ENCODE data around the gene EML4.

The EML4 gene

GRCh38 chr2:42189235-42189566 lies 20.0 kb downstream of the EML4 start:
- Histone ChIP-seq H3K27ac (ENCODE audit: low read length) (no peak overlapping the region), H2AFZ (ENCODE audit: low read length) (no peak overlapping the region), H3K9me3 (replicated peaks; ENCODE audit: insufficient read depth, low read length) (no peaks in the 10 kb centered on the region), H3K79me2 (ENCODE audit: low read length) (peaks cover 99% of the 10 kb centered on the region), H4K20me1 (ENCODE audit: insufficient read depth, low read length) (peaks cover 15% of the 10 kb centered on the region; the same call in 1 of the 2 replicates), H3K9ac (ENCODE audit: low read length) (no peak overlapping the region), H3K27me3 (replicated peaks; ENCODE audit: insufficient read depth, low read length) (no peaks in the 10 kb centered on the region), H3K4me2 (ENCODE audit: low read depth, low read length) (no peak overlapping the region), H3K4me1 (ENCODE audit: low read length) (peaks cover 7% of the 10 kb centered on the region; the same call in 1 of the 2 replicates), H3K9me2 (replicated peaks; ENCODE audit: insufficient read depth, low read length) (no peaks in the 10 kb centered on the region), H3K4me3 (ENCODE audit: low read length) (no peak overlapping the region), H3F3A (ENCODE audit: insufficient read depth, low read length) (peaks cover 5% of the 10 kb centered on the region; the same call in 1 of the 2 replicates), H3K36me3 (replicated peaks; ENCODE audit: insufficient read depth, low read length) (no peaks in the 10 kb centered on the region)
- no peak for DNase-seq
- no peak for TF ChIP-seq EZH2phosphoT487 (IDR thresholded peaks at IDR 0.05; ENCODE audit: low read length)
- no peak for TF ChIP-seq CTCF (IDR thresholded peaks at IDR 0.05; ENCODE audit: low read length)
- TF ChIP-seq EZH2 (optimal IDR thresholded peaks at IDR 0.05; ENCODE audit: low read depth, low read length) = no peak

GRCh38 chr2:42190191-42190590 lies 21.0 kb downstream of the EML4 start:
- no peaks in the 10 kb centered on the region for H3K9me3 ChIP-seq (replicated peaks; ENCODE audit: insufficient read depth, low read length)
- DNase-seq = no peak
- H3K27ac ChIP-seq (ENCODE audit: low read length) = no peak overlapping the region
- peaks cover 15% of the 10 kb centered on the region; the same call in 1 of the 2 replicates for H4K20me1 ChIP-seq (ENCODE audit: insufficient read depth, low read length)
- H2AFZ ChIP-seq (ENCODE audit: low read length) = no peak overlapping the region
- peaks cover 99% of the 10 kb centered on the region for H3K79me2 ChIP-seq (ENCODE audit: low read length)
- peaks cover 7% of the 10 kb centered on the region; the same call in 1 of the 2 replicates for H3K4me1 ChIP-seq (ENCODE audit: low read length)
- no peak overlapping the region for H3K4me2 ChIP-seq (ENCODE audit: low read depth, low read length)
- no peaks in the 10 kb centered on the region for H3K27me3 ChIP-seq (replicated peaks; ENCODE audit: insufficient read depth, low read length)
- no peak overlapping the region for H3K9ac ChIP-seq (ENCODE audit: low read length)
- no peaks in the 10 kb centered on the region for H3K36me3 ChIP-seq (replicated peaks; ENCODE audit: insufficient read depth, low read length)
- H3K9me2 ChIP-seq (replicated peaks; ENCODE audit: insufficient read depth, low read length) = no peaks in the 10 kb centered on the region
- H3F3A ChIP-seq (ENCODE audit: insufficient read depth, low read length) = peaks cover 5% of the 10 kb centered on the region; the same call in 1 of the 2 replicates
- TF ChIP-seq CTCF (IDR thresholded peaks at IDR 0.05; ENCODE audit: low read length) (no peak), EZH2 (optimal IDR thresholded peaks at IDR 0.05; ENCODE audit: low read depth, low read length) (no peak), EZH2phosphoT487 (IDR thresholded peaks at IDR 0.05; ENCODE audit: low read length) (no peak)
- H3K4me3 ChIP-seq (ENCODE audit: low read length) = no peak overlapping the region

GRCh38 chr2:42191285-42192009 lies 22.3 kb downstream of the EML4 start:
- H3K9me3 ChIP-seq (replicated peaks; ENCODE audit: insufficient read depth, low read length) = no peaks in the 10 kb centered on the region
- H3K36me3 ChIP-seq (replicated peaks; ENCODE audit: insufficient read depth, low read length) = no peaks in the 10 kb centered on the region
- no peak overlapping the region for H3K4me2 ChIP-seq (ENCODE audit: low read depth, low read length)
- H3F3A ChIP-seq (ENCODE audit: insufficient read depth, low read length) = peaks cover 5% of the 10 kb centered on the region
- DNase-seq = no peak
- H3K9ac ChIP-seq (ENCODE audit: low read length) = no peak overlapping the region
- peaks cover 99% of the 10 kb centered on the region for H3K79me2 ChIP-seq (ENCODE audit: low read length)
- TF ChIP-seq EZH2 (optimal IDR thresholded peaks at IDR 0.05; ENCODE audit: low read depth, low read length) (no peak), EZH2phosphoT487 (IDR thresholded peaks at IDR 0.05; ENCODE audit: low read length) (no peak), CTCF (IDR thresholded peaks at IDR 0.05; ENCODE audit: low read length) (no peak)
- no peak overlapping the region for H3K27ac ChIP-seq (ENCODE audit: low read length)
- peaks cover 12% of the 10 kb centered on the region for H3K4me1 ChIP-seq (ENCODE audit: low read length)
- peaks cover 15% of the 10 kb centered on the region; the same call in 1 of the 2 replicates for H4K20me1 ChIP-seq (ENCODE audit: insufficient read depth, low read length)
- H3K9me2 ChIP-seq (replicated peaks; ENCODE audit: insufficient read depth, low read length) = no peaks in the 10 kb centered on the region
- no peaks in the 10 kb centered on the region for H3K27me3 ChIP-seq (replicated peaks; ENCODE audit: insufficient read depth, low read length)
- H2AFZ ChIP-seq (ENCODE audit: low read length) = no peak overlapping the region
- no peak overlapping the region for H3K4me3 ChIP-seq (ENCODE audit: low read length)

Data from MM.1S (cell line).